HepG2 (cell line): ENCODE data around the gene YIF1A. TPM values are rescaled to one million over a fixed set of nuclear protein-coding genes. Genes with fewer than 3 reads are reported as not detected.

Experiments
- ATM ChIP-seq: fragments of 450-650 bp; IDR thresholded peaks from 2 replicates; pipeline ENCODE4 v1.7.1; 2017; ENCODE audit warnings: mild to moderate bottlenecking, borderline replicate concordance
- BORCS8-MEF2B ChIP-seq: sonication (generic); formaldehyde crosslinking; IDR thresholded peaks from 2 replicates; pipeline ENCODE4 v1.8.0; 2022; ENCODE audit warnings: mild to moderate bottlenecking, missing genetic modification reagents
- EEA1 ChIP-seq: sonication (generic); formaldehyde crosslinking; IDR thresholded peaks from 2 replicates; pipeline ENCODE4 v1.5.1; 2020; ENCODE audit warnings: mild to moderate bottlenecking, missing genetic modification reagents, borderline replicate concordance
- GTF2F1 ChIP-seq: fragments of 150-350 bp; IDR thresholded peaks from 2 replicates; pipeline ENCODE4 v1.6.1; 2014; ENCODE audit warnings: low read length
- HOXA7 ChIP-seq: sonication (generic); formaldehyde crosslinking; IDR thresholded peaks from 2 replicates; pipeline ENCODE4 v1.8.1; 2022; ENCODE audit warnings: mild to moderate bottlenecking, missing genetic modification reagents, moderate library complexity
- HOXA9 ChIP-seq: sonication (generic); formaldehyde crosslinking; IDR thresholded peaks from 2 replicates; pipeline ENCODE4 v1.8.1; 2022; ENCODE audit warnings: missing genetic modification reagents, mild to moderate bottlenecking, moderate library complexity, borderline replicate concordance
- JARID2 ChIP-seq: sonication (generic); formaldehyde crosslinking; IDR thresholded peaks from 2 replicates; pipeline ENCODE4 v1.8.1; 2023; ENCODE audit warnings: missing genetic modification reagents, inconsistent platforms; ENCODE audit not compliant: insufficient replicate concordance
- JUNB ChIP-seq: sonication (generic); formaldehyde crosslinking; IDR thresholded peaks from 2 replicates; pipeline ENCODE4 v1.8.0; 2022; ENCODE audit warnings: missing genetic modification reagents, mild to moderate bottlenecking, borderline replicate concordance
- NCOA2 ChIP-seq: sonication (generic); formaldehyde crosslinking; IDR thresholded peaks from 2 replicates; pipeline ENCODE4 v1.8.0; 2022; ENCODE audit warnings: inconsistent platforms
- SIN3B ChIP-seq: fragments of 150-350 bp; IDR thresholded peaks from 2 replicates; pipeline ENCODE4 v1.6.1; 2014; ENCODE audit warnings: low read length
- STAT6 ChIP-seq: sonication (generic); formaldehyde crosslinking; IDR thresholded peaks from 2 replicates; pipeline ENCODE4 v1.4.0; 2020; ENCODE audit warnings: missing genetic modification reagents, mild to moderate bottlenecking, borderline replicate concordance
- TBL1XR1 ChIP-seq: fragments of 150-350 bp; IDR thresholded peaks from 2 replicates; pipeline ENCODE4 v1.6.1; 2014; ENCODE audit warnings: borderline replicate concordance, low read length; ENCODE audit not compliant: partially characterized antibody
- U2AF1 ChIP-seq: fragments of 200-400 bp; formaldehyde crosslinking; optimal IDR thresholded peaks from 2 replicates; pipeline ENCODE3; 2017; ENCODE audit warnings: mild to moderate bottlenecking, low read depth, low read length
- ZC3H13 ChIP-seq: sonication (generic); formaldehyde crosslinking; IDR thresholded peaks from 2 replicates; pipeline ENCODE4 v1.8.1; 2023; ENCODE audit warnings: mild to moderate bottlenecking, missing genetic modification reagents, moderate library complexity
- ZNF704 ChIP-seq: sonication (generic); formaldehyde crosslinking; IDR thresholded peaks from 2 replicates; pipeline ENCODE4 v1.8.1; 2023; ENCODE audit warnings: mild to moderate bottlenecking, inconsistent platforms, moderate library complexity, missing genetic modification reagents, borderline replicate concordance
- ZNF740 ChIP-seq: sonication (generic); formaldehyde crosslinking; IDR thresholded peaks from 2 replicates; pipeline ENCODE4 v1.4.0; 2020; ENCODE audit warnings: missing genetic modification reagents
- ZSCAN20 ChIP-seq: sonication (generic); formaldehyde crosslinking; IDR thresholded peaks from 2 replicates; pipeline ENCODE4 v1.4.0; 2020; ENCODE audit warnings: missing genetic modification reagents, mild to moderate bottlenecking, borderline replicate concordance
- polyA plus RNA-seq, 8 experiments: library from polyadenylated mRNA; depleted of rRNA in 3 of 8; stranded (reverse) in 7 of 8; unstranded in 1 of 8; fragments of >200 nt; fragmentation: Illumina TruSeq in 4 of 8; extraction: Trizol in 4 of 8; gene quantifications; 2 replicates each; pipeline versions ENCODE4 v1.2.1 to v1.2.3, GENCODE V29; 2011 to 2016; ENCODE audit warnings: low read depth in 4 of 8, missing spikeins in 1 of 8, mixed read lengths in 1 of 8; ENCODE audit not compliant: insufficient read depth in 1 of 8
- total RNA-seq, 5 experiments: library from RNA; depleted of rRNA; stranded (reverse); fragments of >200 nt; fragmentation: Illumina TruSeq; extraction: Trizol; gene quantifications; 2 replicates each; pipeline ENCODE4 v1.2.3, GENCODE V29; 2016; ENCODE audit warnings: low read depth in 1 of 5
- TF ChIP-seq, protein P1 (sequence below): sonication (generic); formaldehyde crosslinking; IDR thresholded peaks from 2 replicates; pipeline ENCODE4 v1.5.0; 2020; ENCODE audit warnings: mild to moderate bottlenecking, missing genetic modification reagents, moderate library complexity
- TF ChIP-seq, protein P2 (sequence below): sonication (generic); formaldehyde crosslinking; IDR thresholded peaks from 2 replicates; pipeline ENCODE4 v1.5.1; 2020; ENCODE audit warnings: mild to moderate bottlenecking, missing genetic modification reagents

YIF1A gene
- total and polyA plus RNA-seq, 2 of the 13 experiments (the other 11 are each of a cell fraction or from before 2014, with no cell fraction given) = 133 to 145 TPM

DNA sequence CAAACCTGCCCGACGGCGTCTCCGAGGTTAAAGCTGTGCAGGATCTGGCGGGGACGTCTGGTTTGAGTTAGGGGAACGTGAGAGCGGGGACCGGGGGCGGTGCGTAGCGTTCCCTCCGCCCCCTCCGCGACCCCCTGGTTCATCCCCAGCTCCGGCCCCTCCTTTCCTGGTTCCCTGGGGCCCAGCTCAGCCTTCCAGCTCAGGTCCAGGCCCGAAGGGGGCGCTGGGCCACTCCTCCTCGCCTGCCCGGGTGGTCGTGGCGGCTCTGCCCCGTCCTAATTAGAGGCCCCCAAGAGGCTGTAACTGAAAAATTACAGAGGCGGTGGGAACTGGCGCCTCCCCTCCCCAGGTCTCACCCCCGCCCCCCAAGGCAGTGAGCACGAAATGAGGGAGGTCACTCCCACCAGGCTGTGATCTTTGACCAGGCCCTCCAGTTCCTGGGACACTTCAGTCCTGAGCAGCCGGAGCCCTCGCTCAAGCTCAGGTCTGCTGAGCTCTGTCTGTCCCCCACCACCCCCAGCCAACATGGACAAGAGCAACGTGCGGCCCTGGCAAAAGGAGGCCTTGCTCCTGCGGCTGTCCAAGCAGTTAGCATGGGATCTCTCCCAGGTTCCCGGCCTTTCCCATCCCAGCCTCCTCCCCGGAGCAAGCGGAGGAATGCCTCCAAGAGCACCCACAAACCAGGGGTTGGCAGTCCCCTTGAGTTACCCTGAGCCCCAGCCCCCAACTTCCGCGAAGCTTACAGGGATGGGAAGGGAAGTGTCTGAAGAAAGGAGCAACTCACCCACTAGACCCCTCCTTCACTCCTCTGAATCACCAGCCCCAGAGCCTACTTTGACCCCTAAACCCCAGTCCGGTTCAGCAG lies 24.6 kb upstream of the YIF1A start (continued):
- TF ChIP-seq STAT6 (CRISPR knock-in tag) (no peak), ZC3H13 (CRISPR knock-in tag) (0 out of 2 replicates have a peak, but pooled peaks have one; percentile 55), EEA1 (CRISPR knock-in tag) (no peak), NCOA2 (CRISPR knock-in tag) (no peak), HOXA7 (CRISPR knock-in tag) (no peak), BORCS8-MEF2B (no peak; the same call in 1 of the 2 replicates), SIN3B (no peak), ATM (no peak), ZNF740 (CRISPR knock-in tag) (no peak), JARID2 (peak; percentile 9), TBL1XR1 (no peak), ZNF704 (CRISPR knock-in tag) (no peak), JUNB (CRISPR knock-in tag) (no peak), HOXA9 (CRISPR knock-in tag) (no peak), GTF2F1 (no peak), U2AF1 (no peak), ZSCAN20 (CRISPR knock-in tag) (no peak)
- TF ChIP-seq, protein P1, sequence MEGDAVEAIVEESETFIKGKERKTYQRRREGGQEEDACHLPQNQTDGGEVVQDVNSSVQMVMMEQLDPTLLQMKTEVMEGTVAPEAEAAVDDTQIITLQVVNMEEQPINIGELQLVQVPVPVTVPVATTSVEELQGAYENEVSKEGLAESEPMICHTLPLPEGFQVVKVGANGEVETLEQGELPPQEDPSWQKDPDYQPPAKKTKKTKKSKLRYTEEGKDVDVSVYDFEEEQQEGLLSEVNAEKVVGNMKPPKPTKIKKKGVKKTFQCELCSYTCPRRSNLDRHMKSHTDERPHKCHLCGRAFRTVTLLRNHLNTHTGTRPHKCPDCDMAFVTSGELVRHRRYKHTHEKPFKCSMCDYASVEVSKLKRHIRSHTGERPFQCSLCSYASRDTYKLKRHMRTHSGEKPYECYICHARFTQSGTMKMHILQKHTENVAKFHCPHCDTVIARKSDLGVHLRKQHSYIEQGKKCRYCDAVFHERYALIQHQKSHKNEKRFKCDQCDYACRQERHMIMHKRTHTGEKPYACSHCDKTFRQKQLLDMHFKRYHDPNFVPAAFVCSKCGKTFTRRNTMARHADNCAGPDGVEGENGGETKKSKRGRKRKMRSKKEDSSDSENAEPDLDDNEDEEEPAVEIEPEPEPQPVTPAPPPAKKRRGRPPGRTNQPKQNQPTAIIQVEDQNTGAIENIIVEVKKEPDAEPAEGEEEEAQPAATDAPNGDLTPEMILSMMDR (CRISPR knock-in tag) = peak; percentile 68
- TF ChIP-seq, protein P2, sequence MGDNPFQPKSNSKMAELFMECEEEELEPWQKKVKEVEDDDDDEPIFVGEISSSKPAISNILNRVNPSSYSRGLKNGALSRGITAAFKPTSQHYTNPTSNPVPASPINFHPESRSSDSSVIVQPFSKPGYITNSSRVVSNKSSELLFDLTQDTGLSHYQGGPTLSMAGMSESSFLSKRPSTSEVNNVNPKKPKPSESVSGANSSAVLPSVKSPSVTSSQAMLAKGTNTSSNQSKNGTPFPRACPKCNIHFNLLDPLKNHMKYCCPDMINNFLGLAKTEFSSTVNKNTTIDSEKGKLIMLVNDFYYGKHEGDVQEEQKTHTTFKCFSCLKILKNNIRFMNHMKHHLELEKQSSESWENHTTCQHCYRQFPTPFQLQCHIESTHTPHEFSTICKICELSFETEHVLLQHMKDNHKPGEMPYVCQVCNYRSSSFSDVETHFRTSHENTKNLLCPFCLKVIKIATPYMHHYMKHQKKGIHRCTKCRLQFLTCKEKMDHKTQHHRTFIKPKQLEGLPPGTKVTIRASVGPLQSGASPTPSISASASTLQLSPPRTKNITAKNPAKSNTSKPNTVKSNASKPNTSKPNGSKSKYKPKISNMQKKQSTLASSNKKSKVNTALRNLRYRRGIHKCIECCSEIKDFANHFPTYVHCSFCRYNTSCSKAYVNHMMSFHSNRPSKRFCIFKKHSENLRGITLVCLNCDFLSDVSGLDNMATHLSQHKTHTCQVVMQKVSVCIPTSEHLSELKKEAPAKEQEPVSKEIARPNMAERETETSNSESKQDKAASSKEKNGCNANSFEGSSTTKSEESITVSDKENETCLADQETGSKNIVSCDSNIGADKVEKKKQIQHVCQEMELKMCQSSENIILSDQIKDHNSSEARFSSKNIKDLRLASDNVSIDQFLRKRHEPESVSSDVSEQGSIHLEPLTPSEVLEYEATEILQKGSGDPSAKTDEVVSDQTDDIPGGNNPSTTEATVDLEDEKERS (CRISPR knock-in tag) = no peak; the same call in 1 of the 2 replicates
